GM23248 (cell line): ENCODE data around the gene TRIO. TPM values are rescaled to one million over a fixed set of nuclear protein-coding genes. Genes with fewer than 3 reads are reported as not detected.
A peak's percentile ranks its signal among the peaks of the same experiment; 100 is the strongest.

Experiments
- DNase-seq: peaks from one replicate; pipeline ENCODE4 v3.0.0-alpha.2; 2015
- H2AFZ ChIP-seq: fragments of 200-600 bp; sonication (generic); 2 replicates; pipeline ENCODE4 v1.6.1; 2016; ENCODE audit warnings: antibody characterized with exemption
- H3F3A ChIP-seq: fragments of 200-600 bp; sonication (generic); 2 replicates; pipeline ENCODE4 v1.6.1; 2016; ENCODE audit warnings: mild to moderate bottlenecking, antibody characterized with exemption, mixed run types; ENCODE audit not compliant: insufficient read depth
- H3K27ac ChIP-seq: fragments of 200-600 bp; sonication (generic); 2 replicates; pipeline ENCODE4 v1.5.1; 2016; ENCODE audit warnings: mild to moderate bottlenecking
- H3K27me3 ChIP-seq: fragments of 200-600 bp; sonication (generic); replicated peaks from 2 replicates; pipeline ENCODE4 v1.6.1; 2016; ENCODE audit warnings: mild to moderate bottlenecking; ENCODE audit not compliant: insufficient read depth
- H3K36me3 ChIP-seq: fragments of 200-600 bp; sonication (generic); 2 replicates; pipeline ENCODE4 v1.6.1; 2016; ENCODE audit warnings: low read depth, mild to moderate bottlenecking
- H3K4me1 ChIP-seq: fragments of 200-600 bp; sonication (generic); 2 replicates; pipeline ENCODE4 v1.6.1; 2016; ENCODE audit warnings: mild to moderate bottlenecking; ENCODE audit not compliant: insufficient read depth
- H3K4me2 ChIP-seq: fragments of 200-600 bp; sonication (generic); one replicate; pipeline ENCODE4 v1.6.1; 2016; ENCODE audit warnings: mild to moderate bottlenecking; ENCODE audit not compliant: unreplicated experiment
- H3K4me3 ChIP-seq: fragments of 200-600 bp; sonication (generic); 2 replicates; pipeline ENCODE4 v1.5.1; 2016; ENCODE audit warnings: mild to moderate bottlenecking
- H3K79me2 ChIP-seq: fragments of 200-600 bp; sonication (generic); 2 replicates; pipeline ENCODE4 v1.6.1; 2016; ENCODE audit warnings: mild to moderate bottlenecking; ENCODE audit not compliant: insufficient read depth
- H3K9ac ChIP-seq: fragments of 200-600 bp; sonication (generic); 2 replicates; pipeline ENCODE4 v1.6.1; 2016; ENCODE audit warnings: mild to moderate bottlenecking
- H3K9me2 ChIP-seq: fragments of 200-600 bp; sonication (generic); 2 replicates; pipeline ENCODE4 v1.6.1; 2016; ENCODE audit warnings: mixed run types, mild to moderate bottlenecking, moderate library complexity; ENCODE audit not compliant: insufficient read depth
- H3K9me3 ChIP-seq: fragments of 200-600 bp; sonication (generic); one replicate; pipeline ENCODE4 v1.6.1; 2017; ENCODE audit warnings: low read depth
- H4K20me1 ChIP-seq: fragments of 200-600 bp; sonication (generic); 2 replicates; pipeline ENCODE4 v1.6.0; 2016; ENCODE audit not compliant: insufficient read depth
- EZH2 ChIP-seq: fragments of 200-600 bp; sonication (generic); IDR thresholded peaks from 2 replicates; pipeline ENCODE4 v1.6.1; 2018; ENCODE audit warnings: antibody characterized with exemption, mild to moderate bottlenecking; ENCODE audit not compliant: insufficient read depth, poor library complexity, severe bottlenecking
- EZH2phosphoT487 ChIP-seq: fragments of 200-600 bp; sonication (generic); IDR thresholded peaks from 2 replicates; pipeline ENCODE4 v1.6.1; 2018; ENCODE audit warnings: antibody characterized with exemption, moderate library complexity, mild to moderate bottlenecking, low read depth; ENCODE audit not compliant: insufficient read depth
- WGBS, 2 experiments: methylation state at CpG; one replicate each; pipeline ENCODE4 v1.1.6; 2015 to 2017; ENCODE audit warnings: low lambda C conversion rate in 2 of 2, low coverage in 1 of 2; ENCODE audit errors: missing lambda C conversion rate in 2 of 2; 5-methylcytosine and 5-hydroxymethylcytosine counted together
- in situ Hi-C: fragments of 300-500 bp; cut with MboI; formaldehyde crosslinking; loops from 2 replicates; pipeline ENCODE4 v1.15.0; 2020
- polyA plus RNA-seq: library from polyadenylated mRNA; unstranded; fragments of >200 nt; fragmentation: Nextera tagmentation; extraction: Ambion mirVana; gene quantifications from 2 replicates; pipeline ENCODE4 v1.2.1, GENCODE V29; 2016
- total RNA-seq: library from RNA; depleted of rRNA; stranded (reverse); fragments of >200 nt; shearing (Covaris generic); gene quantifications from 2 replicates; pipeline ENCODE4 v1.2.3, GENCODE V29; 2014

TRIO gene
- total and polyA plus RNA-seq, 2 experiments from 2014 or later, result 28.1 to 198 TPM

DNA sequence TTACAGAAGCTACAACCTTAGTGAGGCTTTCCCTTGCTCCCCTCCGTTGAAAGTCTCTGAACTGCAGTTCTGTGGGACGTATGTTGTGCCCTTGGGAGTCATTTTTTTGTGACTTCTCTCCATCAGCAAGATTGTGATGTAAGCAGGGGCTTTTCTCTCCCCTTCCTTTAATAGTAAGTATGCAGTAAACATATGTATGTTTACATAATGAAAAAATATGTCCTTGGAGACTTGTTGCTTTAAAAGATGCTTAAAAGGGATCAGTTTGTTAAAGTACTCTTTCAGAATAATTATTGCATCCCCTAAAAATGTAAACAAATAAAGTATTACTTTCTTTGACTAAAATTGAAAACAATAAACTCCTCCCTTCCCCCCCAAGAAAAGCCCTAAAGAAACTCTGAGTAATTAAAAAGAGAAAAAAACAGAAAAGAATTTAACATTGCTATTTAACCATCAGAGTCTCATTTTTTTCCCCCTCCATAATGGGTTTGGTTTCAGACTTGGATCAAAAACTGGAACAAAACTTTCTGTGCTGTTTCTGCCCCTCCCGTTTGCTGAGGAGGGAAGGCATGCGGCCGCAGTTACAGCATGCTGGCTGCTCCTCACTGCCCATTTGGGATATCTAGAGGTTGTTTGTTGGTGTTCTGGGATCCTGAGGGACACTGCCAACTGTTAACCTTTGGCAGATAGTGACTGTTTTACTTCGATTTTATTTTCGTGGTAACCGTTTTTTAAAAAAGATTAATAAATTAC is 40.2 kb downstream of the TRIO start:
- H3K9ac ChIP-seq, result peak overlapping the region; percentile 72
- no peak for TF ChIP-seq EZH2phosphoT487
- no peak for TF ChIP-seq EZH2
- in situ Hi-C loops, result no loop called here
- H2AFZ ChIP-seq, result no peak overlapping the region
- no peaks in the 10 kb centered on the region for H3K9me2 ChIP-seq
- peak overlapping the region; percentile 95 for H3K27ac ChIP-seq
- H3K79me2 ChIP-seq, result peaks cover 100% of the 10 kb centered on the region
- peak overlapping the region; percentile 50 for H3K4me3 ChIP-seq
- H3K9me3 ChIP-seq, result no peaks in the 10 kb centered on the region
- no peaks in the 10 kb centered on the region for H4K20me1 ChIP-seq
- H3K27me3 ChIP-seq, result no peaks in the 10 kb centered on the region
- peak overlapping the region; percentile 83 for H3K4me2 ChIP-seq
- WGBS, 2 experiments, result 26 to 33% methylated on average over 8 of the region's 8 CpGs
- peaks cover 96% of the 10 kb centered on the region for H3F3A ChIP-seq
- H3K4me1 ChIP-seq, result peaks cover 99% of the 10 kb centered on the region
- DNase-seq, result peak; percentile 65
- no peaks in the 10 kb centered on the region for H3K36me3 ChIP-seq

DNA sequence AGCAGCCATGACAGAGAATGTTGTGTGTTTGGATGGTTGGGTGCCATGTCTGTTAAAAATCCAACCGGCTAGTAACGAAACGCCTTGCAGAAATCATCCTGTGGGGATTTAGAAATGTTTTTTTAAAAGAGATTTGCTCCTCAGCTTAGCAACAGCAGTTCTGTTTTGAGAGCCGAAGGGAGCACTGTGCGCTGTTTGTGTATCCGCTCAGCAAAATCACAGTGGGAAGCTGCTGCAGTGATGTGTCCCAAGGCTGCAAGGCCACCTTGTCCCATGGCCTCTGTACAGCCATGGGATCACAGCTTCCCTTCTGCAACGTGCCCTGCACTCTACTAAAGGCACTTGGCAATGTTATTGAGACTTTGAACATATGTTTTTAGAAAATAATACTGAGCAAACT is 40.9 kb downstream of the TRIO start:
- Histone ChIP-seq H4K20me1 (no peaks in the 10 kb centered on the region), H3K4me2 (peak overlapping the region; percentile 83), H3K4me1 (peaks cover 99% of the 10 kb centered on the region), H3K9ac (peak overlapping the region; percentile 72), H3K9me2 (no peaks in the 10 kb centered on the region), H3K9me3 (no peaks in the 10 kb centered on the region), H3K79me2 (peaks cover 100% of the 10 kb centered on the region), H3F3A (peaks cover 94% of the 10 kb centered on the region), H3K27me3 (no peaks in the 10 kb centered on the region), H3K4me3 (peak overlapping the region; percentile 50), H3K36me3 (no peaks in the 10 kb centered on the region), H3K27ac (peak overlapping the region; percentile 95), H2AFZ (no peak overlapping the region)
- WGBS, 2 experiments, result 73 to 74% methylated on average over 7 of the region's 7 CpGs
- DNase-seq, result no peak
- in situ Hi-C loops, result no loop called here
- no peak for TF ChIP-seq EZH2
- no peak for TF ChIP-seq EZH2phosphoT487

DNA sequence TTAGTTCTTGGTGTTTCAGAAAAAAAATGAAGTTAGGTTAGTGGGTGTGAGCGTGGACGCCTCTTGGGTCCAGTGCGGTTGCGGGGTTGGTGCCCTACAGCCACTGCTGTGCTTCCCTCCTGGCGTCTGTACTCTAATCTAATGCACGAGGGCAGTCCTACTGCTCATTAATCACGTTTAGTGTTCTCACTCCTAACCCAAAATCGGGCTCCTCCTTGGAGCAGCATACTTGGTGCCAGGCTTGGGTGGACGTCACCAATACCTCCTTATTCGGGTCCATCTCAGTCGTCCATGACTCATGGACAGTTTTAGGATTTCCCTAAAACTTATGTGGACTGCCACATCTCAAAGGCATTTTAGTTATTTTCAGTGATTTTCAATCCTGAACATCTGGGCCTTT is 41.6 kb downstream of the TRIO start:
- Histone ChIP-seq H3K36me3 (no peaks in the 10 kb centered on the region), H2AFZ (no peak overlapping the region), H3K9ac (peak overlapping the region; percentile 72), H3K27me3 (no peaks in the 10 kb centered on the region), H3K27ac (peak overlapping the region; percentile 95), H3K79me2 (peaks cover 100% of the 10 kb centered on the region), H3K4me1 (peaks cover 99% of the 10 kb centered on the region), H3K4me3 (peak overlapping the region; percentile 50), H4K20me1 (no peaks in the 10 kb centered on the region), H3K9me2 (no peaks in the 10 kb centered on the region), H3K4me2 (peak overlapping the region; percentile 83), H3K9me3 (no peaks in the 10 kb centered on the region), H3F3A (peaks cover 94% of the 10 kb centered on the region)
- WGBS, 2 experiments, result 20 to 21% methylated on average over 11 of the region's 11 CpGs
- DNase-seq, result peak; percentile 92
- TF ChIP-seq EZH2 (no peak), EZH2phosphoT487 (no peak)
- in situ Hi-C loops, result no loop called here

DNA sequence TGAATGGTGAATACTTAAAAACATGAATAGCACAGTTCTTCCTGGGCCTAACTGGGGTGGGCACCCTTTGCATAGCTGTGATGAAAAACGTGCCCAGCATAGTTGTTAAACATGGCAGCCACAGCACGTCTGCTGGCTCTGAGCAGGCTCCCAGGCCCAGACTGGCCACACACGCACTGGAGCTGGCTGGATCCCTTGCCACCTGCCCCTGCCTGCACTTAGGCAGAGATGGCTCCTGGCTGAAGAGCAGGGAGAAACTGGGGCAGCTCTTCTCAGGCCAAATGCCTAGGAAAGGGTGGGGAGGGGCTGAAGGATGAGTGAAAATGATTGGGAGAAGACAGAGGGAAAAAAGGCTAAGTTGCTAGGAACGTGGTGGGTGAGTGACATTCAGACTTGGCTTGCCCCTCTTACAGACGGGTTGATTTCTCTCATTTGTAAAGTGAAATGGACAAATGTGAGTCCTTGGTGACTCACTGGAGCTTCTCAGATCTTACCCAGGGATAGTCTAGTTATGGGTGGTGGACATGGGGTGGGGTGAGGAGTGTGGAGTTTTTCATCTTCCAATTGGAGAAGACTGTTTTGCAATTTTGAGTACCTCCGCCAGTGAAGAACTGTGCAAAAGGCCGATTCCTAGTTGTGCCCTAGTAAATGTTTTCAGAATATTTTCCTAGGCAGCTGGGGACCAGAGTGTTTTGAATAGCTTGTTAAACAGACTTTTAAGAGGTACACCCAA is 42.4 kb downstream of the TRIO start:
- H3K4me2 ChIP-seq, result peak overlapping the region; percentile 83
- H3K9ac ChIP-seq, result peak overlapping the region; percentile 72
- no peaks in the 10 kb centered on the region for H3K36me3 ChIP-seq
- peak; percentile 86 for DNase-seq
- in situ Hi-C loops, result no loop called here
- H3K79me2 ChIP-seq, result peaks cover 95% of the 10 kb centered on the region
- no peak overlapping the region for H2AFZ ChIP-seq
- peak overlapping the region; percentile 50 for H3K4me3 ChIP-seq
- peaks cover 96% of the 10 kb centered on the region for H3K4me1 ChIP-seq
- TF ChIP-seq EZH2 (no peak), EZH2phosphoT487 (no peak)
- H3K27ac ChIP-seq, result peak overlapping the region; percentile 95
- 11 to 13% methylated on average over 7 of the region's 7 CpGs for WGBS, 2 experiments
- no peaks in the 10 kb centered on the region for H4K20me1 ChIP-seq
- H3K27me3 ChIP-seq, result no peaks in the 10 kb centered on the region
- H3F3A ChIP-seq, result peaks cover 90% of the 10 kb centered on the region
- H3K9me3 ChIP-seq, result no peaks in the 10 kb centered on the region
- no peaks in the 10 kb centered on the region for H3K9me2 ChIP-seq
